Subcutaneous adipose tissue (tissue), 4 donors: ENCODE data around the gene SWAP70. TPM values are rescaled to one million over a fixed set of nuclear protein-coding genes. Genes with fewer than 3 reads are reported as not detected.

Experiments used
- CTCF ChIP-seq: fragments of 450-650 bp; IDR thresholded peaks from one replicate; pipeline ENCODE4 v1.5.1; 2016; ENCODE audit warnings: low read depth, mild to moderate bottlenecking, control low read depth, antibody characterized with exemption, moderate library complexity
- total RNA-seq, 4 donors: library from RNA; depleted of rRNA; stranded (reverse); fragments of >200 nt; gene quantifications; one replicate each; pipeline ENCODE4 v1.1.0, GENCODE V29; 2016

SWAP70 gene
- total RNA-seq, 4 donors from 2014 or later, result 48.8 to 72.7 (median 60.6) TPM

- no peak for TF ChIP-seq CTCF
Measured at GRCh38 chr11:9738707-9739106, 74.8 kb downstream of the SWAP70 start.

- no peak for TF ChIP-seq CTCF
Measured at GRCh38 chr11:9739123-9739900, 75.4 kb downstream of the SWAP70 start.

GRCh38 chr11:9740202-9740883, 76.5 kb downstream of the SWAP70 start:
- no peak for TF ChIP-seq CTCF

GRCh38 chr11:9741260-9741659, 77.4 kb downstream of the SWAP70 start:
- TF ChIP-seq CTCF, result no peak

- no peak for TF ChIP-seq CTCF
Measured at GRCh38 chr11:9745411-9746211, 81.7 kb downstream of the SWAP70 start.

- no peak for TF ChIP-seq CTCF
Measured at GRCh38 chr11:9747229-9747628, 83.4 kb downstream of the SWAP70 start.

- no peak for TF ChIP-seq CTCF
Measured at GRCh38 chr11:9747828-9748227, 84.0 kb downstream of the SWAP70 start.
